Liver (tissue), 9 donors: ENCODE data around the gene CDKN1B. TPM values are rescaled to one million over a fixed set of nuclear protein-coding genes. Genes with fewer than 3 reads are reported as not detected.

Experiments
- DNase-seq: peaks from one replicate; pipeline ENCODE4 v3.0.0-alpha.2; 2017; ENCODE audit warnings: low spot score
- H3K27ac ChIP-seq, 2 donors: one replicate each; pipeline ENCODE4 v1.7.0; 2013; ENCODE audit warnings: inconsistent platforms in 2 of 2, low read length in 2 of 2, control low read depth in 1 of 2, low read depth in 1 of 2, mild to moderate bottlenecking in 1 of 2
- H3K27me3 ChIP-seq, 4 donors: one replicate each; pipeline versions ENCODE4 v1.6.1 to v1.7.0; 2013; ENCODE audit warnings: low read length in 3 of 4, inconsistent platforms in 1 of 4, mild to moderate bottlenecking in 1 of 4, moderate library complexity in 1 of 4; ENCODE audit not compliant: control insufficient read depth in 4 of 4, insufficient read depth in 4 of 4
- H3K36me3 ChIP-seq, 4 donors: one replicate each; pipeline versions ENCODE4 v1.6.1 to v1.7.0; 2013; ENCODE audit warnings: low read length in 3 of 4, mild to moderate bottlenecking in 3 of 4, low read depth in 1 of 4, moderate library complexity in 1 of 4; ENCODE audit not compliant: control insufficient read depth in 4 of 4, insufficient read depth in 3 of 4
- H3K4me1 ChIP-seq, 4 donors: one replicate each; pipeline versions ENCODE4 v1.6.1 to v1.7.0; 2013; ENCODE audit warnings: low read length in 3 of 4, mild to moderate bottlenecking in 3 of 4, moderate library complexity in 1 of 4; ENCODE audit not compliant: control insufficient read depth in 4 of 4, insufficient read depth in 4 of 4
- H3K4me3 ChIP-seq, 3 donors: one replicate each; pipeline versions ENCODE4 v1.6.1 to v1.7.0; 2013; ENCODE audit warnings: low read length in 3 of 3, control low read depth in 1 of 3, low read depth in 1 of 3, mild to moderate bottlenecking in 1 of 3
- H3K9ac ChIP-seq, 2 donors: one replicate each; pipeline ENCODE4 v1.7.0; 2013; ENCODE audit warnings: low read length in 2 of 2, mild to moderate bottlenecking in 2 of 2, moderate library complexity in 2 of 2, control low read depth in 1 of 2, low read depth in 1 of 2
- H3K9me3 ChIP-seq, 4 donors: one replicate each; pipeline versions ENCODE4 v1.6.1 to v1.7.0; 2013; ENCODE audit warnings: low read length in 3 of 4; ENCODE audit not compliant: control insufficient read depth in 4 of 4
- ATF3 ChIP-seq: IDR thresholded peaks from 2 replicates; pipeline ENCODE4 v1.6.1; 2016; ENCODE audit warnings: antibody characterized with exemption
- CTCF ChIP-seq: fragments of 150-350 bp; IDR thresholded peaks from 2 replicates; pipeline ENCODE4 v1.5.1; 2017; ENCODE audit warnings: improper control_type of control experiment, low read depth, low read length; ENCODE audit not compliant: missing input control
- EGR1 ChIP-seq, 2 donors: IDR thresholded peaks; 2 replicates each; pipeline ENCODE4 v1.6.1; 2016 to 2018; ENCODE audit warnings: antibody characterized with exemption in 2 of 2, low read depth in 2 of 2
- FOXA1 ChIP-seq: IDR thresholded peaks from 2 replicates; pipeline ENCODE4 v1.6.1; 2016; ENCODE audit warnings: antibody characterized with exemption
- FOXA2 ChIP-seq: IDR thresholded peaks from 2 replicates; pipeline ENCODE4 v1.6.1; 2016; ENCODE audit warnings: antibody characterized with exemption
- GABPA ChIP-seq, 2 donors: IDR thresholded peaks in 1 of 2; conservative IDR thresholded peaks in 1 of 2; 2 replicates each; pipeline ENCODE4 v1.6.1; 2016; ENCODE audit warnings: antibody characterized with exemption in 2 of 2, mild to moderate bottlenecking in 1 of 2, moderate library complexity in 1 of 2
- HNF4A ChIP-seq, 2 donors: conservative IDR thresholded peaks; 2 replicates each; pipeline ENCODE4 v1.6.1; 2016; ENCODE audit warnings: antibody characterized with exemption in 2 of 2, mild to moderate bottlenecking in 2 of 2
- HNF4G ChIP-seq: IDR thresholded peaks from 2 replicates; pipeline ENCODE4 v1.6.1; 2016; ENCODE audit warnings: antibody characterized with exemption
- JUND ChIP-seq, 2 donors: IDR thresholded peaks; 2 replicates each; pipeline ENCODE4 v1.6.1; 2016; ENCODE audit warnings: antibody characterized with exemption in 2 of 2
- MAX ChIP-seq: IDR thresholded peaks from 2 replicates; pipeline ENCODE4 v1.6.1; 2016; ENCODE audit warnings: antibody characterized with exemption
- NR2F2 ChIP-seq: IDR thresholded peaks from 2 replicates; pipeline ENCODE4 v1.6.1; 2016; ENCODE audit warnings: antibody characterized with exemption
- RAD21 ChIP-seq, 2 donors: IDR thresholded peaks; 2 replicates each; pipeline ENCODE4 v1.6.1; 2016; ENCODE audit warnings: antibody characterized with exemption in 2 of 2, mild to moderate bottlenecking in 2 of 2
- REST ChIP-seq: IDR thresholded peaks from 2 replicates; pipeline ENCODE4 v1.6.1; 2016; ENCODE audit warnings: antibody characterized with exemption, mild to moderate bottlenecking
- RXRA ChIP-seq, 2 donors: IDR thresholded peaks; 2 replicates each; pipeline ENCODE4 v1.6.1; 2017 to 2018; ENCODE audit warnings: antibody characterized with exemption in 2 of 2, mild to moderate bottlenecking in 1 of 2
- TAF1 ChIP-seq: conservative IDR thresholded peaks from 2 replicates; pipeline ENCODE4 v1.6.1; 2016; ENCODE audit warnings: antibody characterized with exemption, mild to moderate bottlenecking
- YY1 ChIP-seq: IDR thresholded peaks from 2 replicates; pipeline ENCODE4 v1.6.1; 2016; ENCODE audit warnings: antibody characterized with exemption, mild to moderate bottlenecking
- ZBTB33 ChIP-seq: IDR thresholded peaks from 2 replicates; pipeline ENCODE4 v1.6.1; 2016; ENCODE audit warnings: antibody characterized with exemption
- WGBS: extraction: QIAGEN DNeasy Blood & Tissue Kit; methylation state at CpG from one replicate; pipeline ENCODE4 v1.1.7; 2013; 5-methylcytosine and 5-hydroxymethylcytosine counted together
- polyA plus RNA-seq, 2 donors: library from polyadenylated mRNA; stranded (reverse) in 1 of 2; unstranded in 1 of 2; fragments of 200-250 nt in 1 of 2; fragments of >200 nt in 1 of 2; fragmentation: Nextera tagmentation in 1 of 2; extraction: Ambion mirVana in 1 of 2; gene quantifications; one replicate each; pipeline versions ENCODE4 v1.2.1 to v1.2.3, GENCODE V29; 2013 to 2015
- total RNA-seq, 2 donors: library from RNA; depleted of rRNA; stranded (reverse); fragments of >200 nt; gene quantifications; one replicate each; pipeline ENCODE4 v1.2.3, GENCODE V29; 2014
- donor health status: healthy.
- donor health status: healthy.
- donor health status: healthy.
- donor health status: healthy.
- donor health status: healthy.

The CDKN1B gene
- total and polyA plus RNA-seq, 4 donors, result 7.8 to 67.5 (median 22.5) TPM

- TF ChIP-seq ATF3 (no peak), JUND (IDR thresholded peaks at IDR 0.05) (no peak), HNF4G (no peak)
These were observed 43.9 kb upstream of the CDKN1B start (continued) for GRCh38 chr12:12673296-12673695.

GRCh38 chr12:12676605-12677004 is 40.6 kb upstream of the CDKN1B start:
- TF ChIP-seq GABPA (IDR thresholded peaks at IDR 0.05 in 1 of 2, conservative IDR thresholded peaks at IDR 0.05 in 1 of 2), result no peak
- TF ChIP-seq RXRA (IDR thresholded peaks at IDR 0.05), result no peak
- no peak for TF ChIP-seq NR2F2
- no peak for TF ChIP-seq MAX
- no peak for TF ChIP-seq FOXA1
- no peak for TF ChIP-seq HNF4G
- TF ChIP-seq ZBTB33, result no peak
- no peak for TF ChIP-seq EGR1 (IDR thresholded peaks at IDR 0.05; ENCODE audit: low read depth in 2 of 2)
- TF ChIP-seq JUND (IDR thresholded peaks at IDR 0.05), result no peak
- no peak for TF ChIP-seq REST
- no peak for TF ChIP-seq FOXA2
- TF ChIP-seq YY1, result no peak
- TF ChIP-seq HNF4A (conservative IDR thresholded peaks at IDR 0.05), result no peak
- no peak for TF ChIP-seq TAF1
- 47% methylated on average over 3 of the region's 3 CpGs for WGBS
- Histone ChIP-seq H3K9ac (no peak overlapping the region), H3K27ac (no peak overlapping the region), H3K4me3 (no peak overlapping the region), H3K27me3 (no peaks in the 10 kb centered on the region), H3K36me3 (no peaks in the 10 kb centered on the region), H3K4me1 (no peaks in the 10 kb centered on the region), H3K9me3 (no peaks in the 10 kb centered on the region)
- DNase-seq, result no peak

GRCh38 chr12:12681061-12681765 is 36.0 kb upstream of the CDKN1B start:
- 94% methylated on average over 5 of the region's 5 CpGs for WGBS
- no peaks in the 10 kb centered on the region for H3K9me3 ChIP-seq
- no peak for DNase-seq
- TF ChIP-seq NR2F2 (no peak), ZBTB33 (no peak), GABPA (IDR thresholded peaks at IDR 0.05 in 1 of 2, conservative IDR thresholded peaks at IDR 0.05 in 1 of 2) (no peak), JUND (IDR thresholded peaks at IDR 0.05) (no peak), RAD21 (IDR thresholded peaks at IDR 0.05) (no peak), TAF1 (no peak), EGR1 (IDR thresholded peaks at IDR 0.05; ENCODE audit: low read depth in 2 of 2) (no peak), YY1 (no peak), HNF4A (conservative IDR thresholded peaks at IDR 0.05) (no peak), CTCF (no peak)

More at GRCh38 chr12:12681061-12681765, 36.0 kb upstream of the CDKN1B start:
- H3K27ac ChIP-seq, result no peak overlapping the region
- no peak overlapping the region for H3K4me3 ChIP-seq
- no peaks in the 10 kb centered on the region for H3K36me3 ChIP-seq
- H3K27me3 ChIP-seq, result peaks cover 0 to 2% (median 0%) of the 10 kb centered on the region in 4 donors
- H3K4me1 ChIP-seq, result peaks cover 0 to 5% (median 0%) of the 10 kb centered on the region in 4 donors
- H3K9ac ChIP-seq, result no peak overlapping the region
